NCI-H128 (cell line): ENCODE measurements around the gene MPZL3.
"Not testable (repeated sequence)": the region's sequence is repeated elsewhere in the genome, so short reads cannot be mapped to it uniquely, and the experiment has no call there.

Source experiments
- DNase-seq: peaks from one replicate; lab custom pipeline; 2025; ENCODE audit not compliant: unreplicated experiment; lab: John Stamatoyannopoulos, UW

The MPZL3 gene

DNA sequence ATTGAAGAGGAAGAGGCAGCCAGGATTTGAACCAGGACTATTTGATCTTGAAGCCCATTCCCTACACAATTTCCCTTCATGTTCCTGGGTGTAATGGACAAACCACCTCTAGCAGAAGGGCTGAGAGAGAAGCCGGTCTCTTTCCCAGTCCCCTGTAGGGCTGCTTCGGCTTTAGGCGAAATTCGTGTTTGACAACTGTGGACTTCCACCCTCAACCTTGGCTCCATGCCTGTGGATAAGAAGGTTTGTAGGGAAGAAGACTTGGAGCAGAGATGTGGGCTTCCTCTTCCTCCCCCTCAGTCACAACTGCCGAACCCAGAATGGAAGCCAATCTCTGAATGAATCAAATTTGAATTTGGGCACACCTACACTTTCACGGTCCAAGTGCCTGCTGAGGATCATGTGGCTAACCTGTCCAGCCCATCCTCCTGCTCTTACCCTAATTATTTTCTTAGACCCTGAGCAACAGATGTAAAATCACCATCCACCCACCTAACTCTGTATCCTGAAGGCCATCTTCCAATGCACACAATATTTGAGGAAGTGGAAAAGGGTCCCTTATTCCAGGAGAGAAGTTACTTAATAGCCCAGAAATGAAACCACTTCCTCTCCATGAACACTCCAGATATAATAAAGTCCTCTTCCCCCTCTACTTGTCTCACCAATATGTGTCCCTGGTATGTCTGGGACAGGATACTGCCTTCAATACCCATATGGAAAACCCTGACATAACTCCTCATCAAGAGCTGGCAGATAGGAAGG is 65.6 kb downstream of the MPZL3 start:
- DNase-seq, result no peak

DNA sequence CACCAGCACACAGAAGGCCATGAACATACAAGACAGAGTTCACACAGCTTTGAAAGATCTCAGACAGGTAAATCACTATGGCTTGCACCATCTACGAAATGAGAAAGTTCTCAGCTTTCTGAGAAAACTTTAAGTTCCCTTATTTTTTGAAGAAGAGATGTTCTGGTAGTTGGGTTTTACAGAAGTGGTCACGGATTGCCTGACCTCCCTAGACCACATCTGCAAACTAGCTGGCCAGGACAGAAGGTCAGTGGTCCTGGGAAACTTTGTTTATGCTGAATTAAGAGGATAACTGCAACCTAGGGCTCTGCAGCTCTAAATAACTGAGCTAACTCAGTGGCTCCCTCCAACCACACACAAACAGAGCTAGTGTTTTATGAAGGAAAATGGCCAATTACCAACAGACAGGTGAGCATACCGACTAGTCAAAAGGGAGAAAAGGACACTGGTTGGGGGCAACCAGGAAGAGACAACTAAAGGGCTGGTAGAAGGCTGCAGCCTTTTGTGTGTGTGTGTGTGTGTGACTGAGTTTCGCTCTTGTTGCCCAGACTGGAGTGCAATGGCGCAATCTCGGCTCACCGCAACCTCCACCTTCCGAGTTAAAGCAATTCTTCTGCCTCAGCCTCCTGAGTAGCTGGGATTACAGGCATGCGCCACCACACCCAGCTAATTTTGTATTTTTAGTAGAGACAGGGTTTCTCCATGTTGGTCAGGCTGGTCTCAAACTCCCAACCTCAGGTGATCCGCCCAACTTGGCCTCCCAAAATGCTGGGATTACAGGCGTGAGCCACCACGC is 67.2 kb downstream of the MPZL3 start:
- no peak for DNase-seq

DNA sequence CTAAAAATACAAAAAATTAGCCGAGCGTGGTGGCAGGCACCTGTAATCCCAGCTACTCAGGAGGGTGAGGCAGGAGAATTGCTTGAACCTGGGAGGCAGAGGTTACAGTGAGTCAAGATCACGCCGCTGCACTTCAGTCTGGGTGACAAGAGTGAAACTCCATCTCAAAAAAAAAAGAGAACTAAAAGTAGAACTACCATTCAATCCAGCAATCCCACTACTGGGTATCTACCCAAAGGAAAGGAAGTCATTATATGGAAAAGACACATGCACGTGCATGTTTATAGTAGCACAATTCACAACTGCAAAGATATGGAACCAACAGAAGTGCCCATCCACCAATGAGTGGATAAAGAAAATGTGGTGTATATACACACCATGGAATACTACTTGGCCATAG is 68.5 kb downstream of the MPZL3 start:
- DNase-seq, result not testable (repeated sequence)

DNA sequence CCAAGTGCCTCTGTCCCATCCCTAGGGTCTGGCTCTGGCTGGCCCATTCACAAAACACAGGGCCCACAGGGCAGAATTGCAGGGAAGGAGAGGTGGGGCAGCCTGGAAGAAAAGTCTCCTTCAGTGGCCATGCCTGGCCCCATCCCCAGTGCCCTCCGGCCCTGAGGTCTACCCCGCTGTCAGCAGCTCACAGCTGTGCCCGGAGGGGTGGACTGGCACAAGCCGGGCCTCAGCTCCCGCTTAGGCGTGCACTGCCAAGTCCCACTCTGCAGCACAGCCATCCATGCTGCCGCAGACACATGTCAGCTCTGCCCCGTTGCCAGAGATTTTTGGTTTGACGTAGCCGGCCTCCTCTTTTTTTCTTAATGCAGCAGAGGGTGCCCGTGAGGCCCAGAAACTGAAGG is 71.9 kb downstream of the MPZL3 start:
- DNase-seq, result no peak

DNA sequence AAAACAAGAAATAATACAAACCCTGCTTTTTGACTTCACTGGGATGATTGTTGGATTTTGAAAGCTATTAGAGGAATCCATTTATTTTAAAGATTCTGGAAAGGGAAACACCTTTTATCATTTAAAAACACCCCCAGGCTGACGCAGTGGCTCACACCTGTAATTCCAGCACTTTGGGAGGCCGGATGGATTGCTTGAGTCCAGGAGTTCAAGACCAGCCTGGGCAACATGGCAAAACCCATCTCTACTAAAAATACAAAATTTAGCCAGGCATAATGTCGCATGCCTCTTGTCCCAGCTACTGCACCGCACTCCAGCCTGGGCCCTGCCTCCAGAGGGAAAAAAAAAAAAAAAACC is 75.4 kb downstream of the MPZL3 start:
- no peak for DNase-seq
